Ramos (cell line): ENCODE data around the gene SPATA13.

Experiments used
- in situ Hi-C: fragments of 300-500 bp; cut with MboI; formaldehyde crosslinking; loops from one replicate; pipeline ENCODE4 v1.14.3; 2022; ENCODE audit warnings: low sequenced_read_pairs; ENCODE audit not compliant: unreplicated experiment

The SPATA13 gene

GRCh38 chr13:24218338-24218737 lies 57.8 kb downstream of the SPATA13 start:
- in situ Hi-C loops, result no loop called here

- in situ Hi-C loops, result no loop called here
These were observed 58.5 kb downstream of the SPATA13 start for GRCh38 chr13:24218977-24219376.

GRCh38 chr13:24220086-24220703 lies 59.7 kb downstream of the SPATA13 start:
- in situ Hi-C loops, result loop anchor here (10.0 kb wide), 1 partner anchor 165 kb away; no protein-coding TSS in a partner anchor

GRCh38 chr13:24221007-24221406 lies 60.5 kb downstream of the SPATA13 start:
- in situ Hi-C loops, result loop anchor here (10.0 kb wide), 1 partner anchor 166 kb away; no protein-coding TSS in a partner anchor

GRCh38 chr13:24222756-24223155 lies 62.2 kb downstream of the SPATA13 start:
- in situ Hi-C loops, result loop anchor here (10.0 kb wide), 1 partner anchor 168 kb away; no protein-coding TSS in a partner anchor

- in situ Hi-C loops, result loop anchor here (10.0 kb wide), 1 partner anchor 169 kb away; no protein-coding TSS in a partner anchor
These were observed 63.1 kb downstream of the SPATA13 start for GRCh38 chr13:24223341-24224231.

- in situ Hi-C loops, result loop anchor here (10.0 kb wide), 1 partner anchor 169 kb away; no protein-coding TSS in a partner anchor
These were observed 63.7 kb downstream of the SPATA13 start for GRCh38 chr13:24224232-24224680.

- in situ Hi-C loops, result loop anchor here (10.0 to 25.0 kb wide), 2 partner anchors 170 to 213 kb away; no protein-coding TSS in a partner anchor
These were observed 64.5 kb downstream of the SPATA13 start for GRCh38 chr13:24225062-24225461.

GRCh38 chr13:24225930-24226329 lies 65.4 kb downstream of the SPATA13 start:
- in situ Hi-C loops, result loop anchor here (10.0 to 25.0 kb wide), 2 partner anchors 171 to 214 kb away; no protein-coding TSS in a partner anchor

GRCh38 chr13:24226762-24227161 lies 66.2 kb downstream of the SPATA13 start:
- in situ Hi-C loops, result loop anchor here (10.0 to 25.0 kb wide), 2 partner anchors 172 to 214 kb away; no protein-coding TSS in a partner anchor

- in situ Hi-C loops, result loop anchor here (10.0 to 25.0 kb wide), 2 partner anchors 174 to 217 kb away; no protein-coding TSS in a partner anchor
These were observed 68.4 kb downstream of the SPATA13 start for GRCh38 chr13:24228852-24229458.

- in situ Hi-C loops, result loop anchor here (25.0 kb wide), 1 partner anchor 218 kb away; no protein-coding TSS in a partner anchor
These were observed 70.0 kb downstream of the SPATA13 start for GRCh38 chr13:24230428-24231072.

GRCh38 chr13:24231377-24231776 lies 70.9 kb downstream of the SPATA13 start:
- in situ Hi-C loops, result loop anchor here (25.0 kb wide), 1 partner anchor 219 kb away; no protein-coding TSS in a partner anchor

- in situ Hi-C loops, result loop anchor here (25.0 kb wide), 1 partner anchor 220 kb away; no protein-coding TSS in a partner anchor
These were observed 71.5 kb downstream of the SPATA13 start for GRCh38 chr13:24232037-24232436.

- in situ Hi-C loops, result loop anchor here (25.0 kb wide), 1 partner anchor 220 kb away; no protein-coding TSS in a partner anchor
These were observed 72.0 kb downstream of the SPATA13 start for GRCh38 chr13:24232474-24232873.

- in situ Hi-C loops, result loop anchor here (25.0 kb wide), 1 partner anchor 221 kb away; no protein-coding TSS in a partner anchor
These were observed 72.9 kb downstream of the SPATA13 start for GRCh38 chr13:24233351-24233901.

- in situ Hi-C loops, result loop anchor here (25.0 kb wide), 1 partner anchor 222 kb away; no protein-coding TSS in a partner anchor
These were observed 73.8 kb downstream of the SPATA13 start for GRCh38 chr13:24234200-24234915.

GRCh38 chr13:24237356-24237755 lies 76.8 kb downstream of the SPATA13 start:
- in situ Hi-C loops, result loop anchor here (25.0 kb wide), 1 partner anchor 225 kb away; no protein-coding TSS in a partner anchor
